ENCODE results near the gene C4orf50. TPM values are rescaled to one million over a fixed set of nuclear protein-coding genes. Genes with fewer than 3 reads are reported as not detected.

C4orf50 gene
- polyA plus RNA-seq (ENCODE audit: insufficient read length), result 0.01 TPM

GRCh38 chr4:6018331-6018730 lies at the start of gene C4orf50:
TSS of gene C4orf50 (minus strand) at chr4:6018431.
- DNase-seq (ENCODE audit: low read depth), result no peak

GRCh38 chr4:6065934-6066590 lies 47.8 kb upstream of the C4orf50 start:
- no peak for DNase-seq (ENCODE audit: low read depth)

GRCh38 chr4:6065166-6065565 lies 46.9 kb upstream of the C4orf50 start:
- no peak for DNase-seq (ENCODE audit: low read depth)

- no peak for DNase-seq (ENCODE audit: low read depth)
These were observed 46.2 kb upstream of the C4orf50 start for GRCh38 chr4:6064383-6064782.

- no peak for DNase-seq (ENCODE audit: low read depth)
These were observed 45.5 kb upstream of the C4orf50 start for GRCh38 chr4:6063684-6064083.

GRCh38 chr4:6062133-6062532 lies 43.9 kb upstream of the C4orf50 start:
- DNase-seq (ENCODE audit: low read depth), result no peak

- DNase-seq (ENCODE audit: low read depth), result no peak
These were observed 41.2 kb upstream of the C4orf50 start for GRCh38 chr4:6059375-6059805.

- no peak for DNase-seq (ENCODE audit: low read depth)
These were observed 40.5 kb upstream of the C4orf50 start for GRCh38 chr4:6058531-6059374.

- DNase-seq (ENCODE audit: low read depth), result no peak
These were observed 38.9 kb upstream of the C4orf50 start for GRCh38 chr4:6056976-6057766.

- no peak for DNase-seq (ENCODE audit: low read depth)
These were observed 37.2 kb upstream of the C4orf50 start for GRCh38 chr4:6055436-6055835.

GRCh38 chr4:6055030-6055429 lies 36.8 kb upstream of the C4orf50 start:
- DNase-seq (ENCODE audit: low read depth), result no peak

- DNase-seq (ENCODE audit: low read depth), result no peak
These were observed 36.1 kb upstream of the C4orf50 start for GRCh38 chr4:6054162-6054922.

- no peak for DNase-seq (ENCODE audit: low read depth)
These were observed 34.4 kb upstream of the C4orf50 start for GRCh38 chr4:6052679-6053078.

- DNase-seq (ENCODE audit: low read depth), result no peak
These were observed 32.3 kb upstream of the C4orf50 start for GRCh38 chr4:6050551-6050950.

- no peak for DNase-seq (ENCODE audit: low read depth)
These were observed 31.8 kb upstream of the C4orf50 start for GRCh38 chr4:6049985-6050384.

- DNase-seq (ENCODE audit: low read depth), result no peak
These were observed 31.0 kb upstream of the C4orf50 start for GRCh38 chr4:6049278-6049677.

- no peak for DNase-seq (ENCODE audit: low read depth)
These were observed 30.3 kb upstream of the C4orf50 start for GRCh38 chr4:6048537-6048936.

GRCh38 chr4:6047130-6047673 lies 29.0 kb upstream of the C4orf50 start:
- DNase-seq (ENCODE audit: low read depth), result no peak

GRCh38 chr4:6046526-6047129 lies 28.4 kb upstream of the C4orf50 start:
- no peak for DNase-seq (ENCODE audit: low read depth)

- no peak for DNase-seq (ENCODE audit: low read depth)
These were observed 26.6 kb upstream of the C4orf50 start for GRCh38 chr4:6044805-6045204.

- no peak for DNase-seq (ENCODE audit: low read depth)
These were observed 26.0 kb upstream of the C4orf50 start for GRCh38 chr4:6044276-6044675.

Measured in forelimb muscle (tissue), 1 donor.